Measurements from ENCODE around the gene OR52W1. TPM values are rescaled to one million over a fixed set of nuclear protein-coding genes. Genes with fewer than 3 reads are reported as not detected.

Gene OR52W1
- total and polyA plus RNA-seq, 4 donors: not detected

- no peak for TF ChIP-seq REST (IDR thresholded peaks at IDR 0.05)
- TF ChIP-seq FOXA1 (IDR thresholded peaks at IDR 0.05): no peak
- TF ChIP-seq SP1 (IDR thresholded peaks at IDR 0.05): no peak
- no peak for TF ChIP-seq TAF1 (conservative IDR thresholded peaks at IDR 0.05)
- no peak for TF ChIP-seq ATF3 (IDR thresholded peaks at IDR 0.05)
- TF ChIP-seq EGR1 (IDR thresholded peaks at IDR 0.05; ENCODE audit: low read depth in 2 of 2): no peak
- TF ChIP-seq RXRA (IDR thresholded peaks at IDR 0.05): no peak
- no peak for TF ChIP-seq GABPA (IDR thresholded peaks at IDR 0.05 in 1 of 2, conservative IDR thresholded peaks at IDR 0.05 in 1 of 2)
These were observed 23.6 kb upstream of the OR52W1 start (continued) for GRCh38 chr11:6175440-6175839.

GRCh38 chr11:6191742-6192141, 7.3 kb upstream of the OR52W1 start:
- H3K27ac ChIP-seq (ENCODE audit: low read depth in 1 of 2, low read length in 2 of 2): no peak overlapping the region
- H3K9me3 ChIP-seq (ENCODE audit: control insufficient read depth in 4 of 4, low read length in 3 of 4): no peaks in the 10 kb centered on the region

More at GRCh38 chr11:6191742-6192141, 7.3 kb upstream of the OR52W1 start:
- Histone ChIP-seq H3K27me3 (ENCODE audit: control insufficient read depth in 4 of 4, insufficient read depth in 4 of 4, low read length in 3 of 4) (no peaks in the 10 kb centered on the region), H3K36me3 (ENCODE audit: control insufficient read depth in 4 of 4, insufficient read depth in 3 of 4, low read depth in 1 of 4, low read length in 3 of 4) (no peaks in the 10 kb centered on the region), H3K9ac (ENCODE audit: low read depth in 1 of 2, low read length in 2 of 2) (no peak overlapping the region), H3K4me3 (ENCODE audit: low read depth in 1 of 3, low read length in 3 of 3) (no peak overlapping the region), H3K4me1 (ENCODE audit: control insufficient read depth in 4 of 4, insufficient read depth in 4 of 4, low read length in 3 of 4) (no peaks in the 10 kb centered on the region)
- no peak for TF ChIP-seq GABPA (IDR thresholded peaks at IDR 0.05 in 1 of 2, conservative IDR thresholded peaks at IDR 0.05 in 1 of 2)
- no peak for TF ChIP-seq SP1 (IDR thresholded peaks at IDR 0.05)
- no peak for TF ChIP-seq REST (IDR thresholded peaks at IDR 0.05)
- TF ChIP-seq HNF4A (conservative IDR thresholded peaks at IDR 0.05): no peak
- TF ChIP-seq EGR1 (IDR thresholded peaks at IDR 0.05; ENCODE audit: low read depth in 2 of 2): no peak
- TF ChIP-seq FOXA1 (IDR thresholded peaks at IDR 0.05): no peak
- TF ChIP-seq CTCF (IDR thresholded peaks at IDR 0.05; ENCODE audit: low read depth, low read length, missing input control): no peak
- no peak for TF ChIP-seq HNF4G (IDR thresholded peaks at IDR 0.05)
- no peak for TF ChIP-seq RXRA (IDR thresholded peaks at IDR 0.05)
- no peak for TF ChIP-seq FOXA2 (IDR thresholded peaks at IDR 0.05)
- TF ChIP-seq NR2F2 (IDR thresholded peaks at IDR 0.05): no peak
- TF ChIP-seq MAX (IDR thresholded peaks at IDR 0.05): no peak
- no peak for TF ChIP-seq ATF3 (IDR thresholded peaks at IDR 0.05)
- TF ChIP-seq JUND (IDR thresholded peaks at IDR 0.05): no peak
- no peak for TF ChIP-seq ZBTB33 (IDR thresholded peaks at IDR 0.05)
- no peak for TF ChIP-seq YY1 (IDR thresholded peaks at IDR 0.05)
- TF ChIP-seq RAD21 (IDR thresholded peaks at IDR 0.05): no peak
- TF ChIP-seq TAF1 (conservative IDR thresholded peaks at IDR 0.05): no peak
- no peak for DNase-seq (ENCODE audit: low spot score)

All from liver (tissue), 9 donors.